Osteoblast (primary cell): ENCODE measurements around the gene NR2E1. TPM values are rescaled to one million over a fixed set of nuclear protein-coding genes. Genes with fewer than 3 reads are reported as not detected.

Source experiments
- DNase-seq: peaks from one replicate; pipeline ENCODE4 v3.0.0; 2011; ENCODE audit warnings: low spot score, mixed read lengths; ENCODE audit not compliant: insufficient read length; ENCODE audit errors: missing footprints
- H2AFZ ChIP-seq: 2 replicates; pipeline ENCODE4 v1.6.0; 2011; ENCODE audit warnings: mild to moderate bottlenecking, low read length
- H3K27ac ChIP-seq: 2 replicates; pipeline ENCODE4 v1.5.1; 2011; ENCODE audit warnings: mild to moderate bottlenecking, low read depth, low read length, moderate library complexity
- H3K27me3 ChIP-seq: 2 replicates; pipeline ENCODE4 v1.6.0; 2012; ENCODE audit warnings: mild to moderate bottlenecking, control low read depth, inconsistent platforms, low read length, moderate library complexity; ENCODE audit not compliant: insufficient read depth
- H3K36me3 ChIP-seq: 2 replicates; pipeline ENCODE4 v1.5.1; 2011; ENCODE audit warnings: mild to moderate bottlenecking, low read length, control low read depth, moderate library complexity; ENCODE audit not compliant: insufficient read depth
- H3K4me1 ChIP-seq: 2 replicates; pipeline ENCODE4 v1.5.1; 2011; ENCODE audit warnings: mild to moderate bottlenecking, low read length, control low read depth, moderate library complexity; ENCODE audit not compliant: insufficient read depth
- H3K4me2 ChIP-seq: 2 replicates; pipeline ENCODE4 v1.6.0; 2011; ENCODE audit warnings: mild to moderate bottlenecking, low read length; ENCODE audit not compliant: insufficient read depth
- H3K4me3 ChIP-seq: fragments of 200-600 bp; sonication (generic); 3 replicates; pipeline ENCODE4 v1.5.1; 2012; ENCODE audit warnings: mild to moderate bottlenecking, low read length, inconsistent platforms; ENCODE audit not compliant: insufficient read depth
- H3K79me2 ChIP-seq: 2 replicates; pipeline ENCODE4 v1.6.0; 2012; ENCODE audit warnings: mild to moderate bottlenecking, low read length, control low read depth, inconsistent platforms; ENCODE audit not compliant: insufficient read depth
- H3K9me3 ChIP-seq: 2 replicates; pipeline ENCODE4 v1.5.1; 2011; ENCODE audit warnings: low read depth, low read length, control low read depth
- H4K20me1 ChIP-seq: 2 replicates; pipeline ENCODE4 v1.6.0; 2012; ENCODE audit warnings: mild to moderate bottlenecking, low read length, control low read depth; ENCODE audit not compliant: insufficient read depth
- CTCF ChIP-seq: IDR thresholded peaks from 2 replicates; pipeline ENCODE4 v1.5.1; 2011; ENCODE audit warnings: mild to moderate bottlenecking, low read depth, low read length, moderate library complexity; ENCODE audit errors: extremely low read depth
- total RNA-seq: library from RNA; depleted of rRNA; stranded (reverse); fragments of >200 nt; gene quantifications from 2 replicates; pipeline ENCODE4 v1.2.3, GENCODE V29; 2012

Gene NR2E1
- total RNA-seq, 1 donor: not detected

GRCh38 chr6:108174371-108175175 is 8.8 kb downstream of the NR2E1 start:
- no peak overlapping the region for H2AFZ ChIP-seq
- TF ChIP-seq CTCF: no peak
- no peaks in the 10 kb centered on the region for H3K79me2 ChIP-seq
- H3K4me1 ChIP-seq: no peaks in the 10 kb centered on the region
- H3K36me3 ChIP-seq: no peaks in the 10 kb centered on the region
- no peak overlapping the region for H3K4me2 ChIP-seq
- no peaks in the 10 kb centered on the region for H3K9me3 ChIP-seq
- H3K4me3 ChIP-seq: no peak overlapping the region
- H3K27me3 ChIP-seq: peaks cover 99% of the 10 kb centered on the region
- H3K27ac ChIP-seq: no peak overlapping the region
- no peaks in the 10 kb centered on the region for H4K20me1 ChIP-seq
- DNase-seq: peak; percentile 92

DNA sequence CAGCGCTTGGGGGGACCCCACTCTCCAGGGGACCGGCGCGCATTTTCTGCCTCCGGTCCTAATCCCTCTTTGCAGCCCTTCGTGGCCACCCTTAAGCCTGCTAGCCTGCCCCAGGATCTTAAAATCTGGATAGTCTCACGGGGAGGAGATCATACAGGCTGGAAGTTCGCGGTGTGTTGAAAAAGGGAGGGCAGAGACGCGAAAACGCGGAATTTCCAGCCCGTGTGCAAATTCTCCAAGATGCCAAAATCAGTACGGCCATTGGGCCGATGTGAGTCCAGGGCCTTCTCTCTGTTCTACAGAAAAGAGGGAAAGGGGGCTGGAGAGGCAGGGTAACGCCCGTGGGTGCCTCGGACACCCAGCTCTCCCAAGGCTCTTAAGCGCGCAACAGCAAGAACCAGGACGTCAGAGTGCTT is 9.4 kb downstream of the NR2E1 start:
- no peak for TF ChIP-seq CTCF

DNA sequence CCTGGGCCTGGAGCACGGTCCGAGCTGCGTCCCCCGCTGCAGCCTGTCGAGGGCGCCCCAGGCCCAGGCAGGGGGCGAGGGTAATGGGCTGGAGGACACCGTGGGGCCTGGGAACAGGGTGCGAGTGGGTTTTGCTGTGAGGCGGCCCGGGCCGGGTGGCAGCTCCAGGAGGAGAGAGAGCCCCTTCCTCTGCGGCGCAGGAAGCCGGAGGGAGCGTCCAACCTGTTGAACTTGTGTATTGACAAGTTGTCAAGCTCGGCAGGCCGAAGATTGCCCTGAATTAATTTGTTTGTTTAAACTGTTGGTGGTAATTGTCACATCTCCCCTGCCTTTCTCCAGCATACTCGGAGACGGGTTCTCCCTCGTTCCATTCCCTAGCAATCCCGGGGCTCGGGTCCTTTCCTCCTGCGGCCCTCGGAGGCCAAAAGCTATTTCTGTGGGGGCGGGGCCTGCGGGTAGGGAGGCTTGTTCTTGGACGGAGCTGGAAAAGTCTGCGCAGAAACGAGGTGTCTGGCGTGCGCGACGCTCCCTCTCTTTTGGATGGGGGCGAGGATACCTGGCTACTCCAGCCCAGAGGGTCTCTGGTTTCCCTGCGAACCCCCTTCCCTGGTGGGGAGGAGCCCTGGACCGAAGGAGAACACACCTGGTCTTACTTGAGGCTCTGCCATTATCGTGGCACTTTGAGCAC is 9.9 kb downstream of the NR2E1 start:
- H4K20me1 ChIP-seq: no peaks in the 10 kb centered on the region
- H3K36me3 ChIP-seq: no peaks in the 10 kb centered on the region
- DNase-seq: no peak
- H3K27ac ChIP-seq: no peak overlapping the region
- peaks cover 98% of the 10 kb centered on the region for H3K27me3 ChIP-seq
- no peak overlapping the region for H3K4me2 ChIP-seq
- no peaks in the 10 kb centered on the region for H3K79me2 ChIP-seq
- H3K4me3 ChIP-seq: no peak overlapping the region
- H3K4me1 ChIP-seq: no peaks in the 10 kb centered on the region
- H3K9me3 ChIP-seq: no peaks in the 10 kb centered on the region
- TF ChIP-seq CTCF: no peak
- no peak overlapping the region for H2AFZ ChIP-seq

More for the DNA sequence above, 9.4 kb downstream of the NR2E1 start:
- DNase-seq: no peak
- Histone ChIP-seq H3K27ac (no peak overlapping the region), H3K4me3 (no peak overlapping the region), H4K20me1 (no peaks in the 10 kb centered on the region), H3K27me3 (peaks cover 99% of the 10 kb centered on the region), H3K9me3 (no peaks in the 10 kb centered on the region), H3K36me3 (no peaks in the 10 kb centered on the region), H2AFZ (no peak overlapping the region), H3K4me1 (no peaks in the 10 kb centered on the region), H3K4me2 (no peak overlapping the region), H3K79me2 (no peaks in the 10 kb centered on the region)
